ENCODE measurements around the gene HAL.

- TF ChIP-seq EZH2phosphoT487 (IDR thresholded peaks at IDR 0.05; ENCODE audit: low read length) (no peak), EZH2 (optimal IDR thresholded peaks at IDR 0.05; ENCODE audit: low read depth, low read length) (no peak)
Measured at GRCh38 chr12:95982602-95983001, 13.5 kb downstream of the HAL start.
